Subcutaneous preadipocyte (primary cell): ENCODE results near the gene CSAG1. TPM values are rescaled to one million over a fixed set of nuclear protein-coding genes. Genes with fewer than 3 reads are reported as not detected.

Experiments used
- total RNA-seq: library from RNA; depleted of rRNA; stranded (reverse); fragments of >200 nt; gene quantifications from 2 replicates; pipeline ENCODE4 v1.2.3, GENCODE V29; 2012

Gene CSAG1
- total RNA-seq, result not detected in 2 replicates

GRCh38 chrX:152733261-152733975 is at the start of gene CSAG1, which contains the start of gene MAGEA12:
TSS of gene CSAG1 (minus strand) at chrX:152733721. CDS start at chrX:152732460, 1,261 bp downstream.
TSS of gene MAGEA12 (plus strand) at chrX:152733757. CDS start at chrX:152736162, 2,405 bp downstream.

GRCh38 chrX:152769549-152770289 is 36.2 kb upstream of the CSAG1 start, which contains the start of gene MAGEA6:
TSS of gene MAGEA6 (minus strand) at chrX:152769689. CDS start at chrX:152767650, 2,039 bp downstream.

GRCh38 chrX:152758918-152759317 is 25.4 kb upstream of the CSAG1 start, which contains the start of gene CSAG3:
TSS of gene CSAG3 (plus strand) at chrX:152759218.

GRCh38 chrX:152753686-152754650 is 20.4 kb upstream of the CSAG1 start, which contains the start of gene MAGEA2:
TSS of gene MAGEA2 (minus strand) at chrX:152753842. CDS start at chrX:152751363, 2,479 bp downstream.

GRCh38 chrX:152713815-152714787 is 19.4 kb downstream of the CSAG1 start, which contains the start of gene MAGEA2B:
TSS of gene MAGEA2B (plus strand) at chrX:152714628. CDS start at chrX:152717107, 2,479 bp downstream.

DNA sequence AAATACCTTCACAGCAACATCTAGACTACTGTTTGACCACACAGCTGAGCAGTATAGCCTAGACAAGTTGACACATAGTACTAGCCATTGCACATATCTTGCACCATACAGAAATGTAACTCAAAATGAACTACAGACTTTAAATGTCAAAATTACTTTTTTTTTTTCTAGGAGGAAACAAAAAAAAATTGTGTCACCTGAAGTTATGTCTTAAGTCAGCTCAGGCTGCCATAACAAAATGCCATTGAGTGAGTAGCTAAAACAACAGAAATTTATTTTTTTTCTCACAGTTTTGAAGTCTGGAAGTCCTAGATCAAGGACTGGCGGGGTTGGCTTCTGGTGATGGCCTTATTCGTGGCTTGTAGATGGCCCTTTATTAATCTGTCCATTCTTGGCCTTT is 24.3 kb downstream of the CSAG1 start, which contains the start of gene CSAG2:
Gene CSAG2 (minus strand): TSS at position 101 of the 400 bp plus-strand sequence. CDS start 161 bp downstream, outside the sequence.

GRCh38 chrX:152697952-152698931 is 35.3 kb downstream of the CSAG1 start, which contains the start of gene MAGEA3:
TSS of gene MAGEA3 (plus strand) at chrX:152698794. CDS start at chrX:152700833, 2,039 bp downstream.

Other genes with a start within 250 kb of the CSAG1 start
- gene GABRQ, start 95.8 kb downstream of the CSAG1 start, total RNA-seq, result not detected in 2 replicates
- not detected in 2 replicates for gene MAGEA3, start 34.9 kb downstream of the CSAG1 start, total RNA-seq
- gene CSAG2, start 24.4 kb downstream of the CSAG1 start, total RNA-seq, result not detected in 2 replicates
- gene MAGEA2B, start 19.1 kb downstream of the CSAG1 start, total RNA-seq, result not detected in 2 replicates
- not detected in 2 replicates for gene MAGEA12, start within 50 bp of the CSAG1 start, total RNA-seq
- not detected in 2 replicates for gene MAGEA2, start 20.1 kb upstream of the CSAG1 start, total RNA-seq
- not detected in 2 replicates for gene CSAG3, start 25.5 kb upstream of the CSAG1 start, total RNA-seq
- gene MAGEA6, start 36.0 kb upstream of the CSAG1 start, total RNA-seq, result not detected in 2 replicates
- gene CETN2, start 97.0 kb upstream of the CSAG1 start, total RNA-seq, result 25.2 and 32.0 TPM in 2 replicates
- 27.6 and 32.3 TPM in 2 replicates for gene NSDHL, start 97.3 kb upstream of the CSAG1 start, total RNA-seq
- gene ZNF185, start 164.3 kb upstream of the CSAG1 start, total RNA-seq, result 1.1 and 1.4 TPM in 2 replicates